Measurements from ENCODE around the gene NLK.

Gene NLK

DNA sequence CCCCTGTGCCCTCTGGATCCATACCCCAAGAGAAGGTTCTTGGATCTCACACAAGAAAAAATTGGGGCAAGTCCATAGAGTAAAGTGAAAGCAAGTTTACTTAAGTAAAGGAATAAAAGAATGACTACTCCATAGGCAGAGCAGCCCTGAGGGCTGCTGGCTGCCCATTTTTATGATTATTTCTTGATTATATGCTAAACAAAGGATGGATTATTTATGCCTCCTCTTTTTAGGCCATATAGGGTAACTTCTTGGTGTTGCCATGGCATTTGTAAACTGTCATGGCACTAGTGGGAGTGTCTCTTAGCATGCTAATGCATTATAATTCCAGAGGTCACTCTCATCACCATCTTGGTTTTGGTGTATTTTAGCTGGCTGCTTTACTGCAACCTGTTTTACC, 70.8 kb downstream of the NLK start:
- DNase-seq (ENCODE audit: low spot score), result no peak
- in situ Hi-C loops (cut with MboI; ENCODE audit: low pct_unique_long_range_greater_than_20kb, low sequenced_read_pairs, unreplicated experiment), result no loop called here
- no peak for TF ChIP-seq CTCF (IDR thresholded peaks at IDR 0.05; ENCODE audit: extremely low read depth, insufficient read depth, missing control alignments)

GRCh38 chr17:28115046-28115445, 72.6 kb downstream of the NLK start:
- no peak for DNase-seq (ENCODE audit: low spot score)
- TF ChIP-seq CTCF (IDR thresholded peaks at IDR 0.05; ENCODE audit: extremely low read depth, insufficient read depth, missing control alignments), result no peak
- in situ Hi-C loops (cut with MboI; ENCODE audit: low pct_unique_long_range_greater_than_20kb, low sequenced_read_pairs, unreplicated experiment), result no loop called here

DNA sequence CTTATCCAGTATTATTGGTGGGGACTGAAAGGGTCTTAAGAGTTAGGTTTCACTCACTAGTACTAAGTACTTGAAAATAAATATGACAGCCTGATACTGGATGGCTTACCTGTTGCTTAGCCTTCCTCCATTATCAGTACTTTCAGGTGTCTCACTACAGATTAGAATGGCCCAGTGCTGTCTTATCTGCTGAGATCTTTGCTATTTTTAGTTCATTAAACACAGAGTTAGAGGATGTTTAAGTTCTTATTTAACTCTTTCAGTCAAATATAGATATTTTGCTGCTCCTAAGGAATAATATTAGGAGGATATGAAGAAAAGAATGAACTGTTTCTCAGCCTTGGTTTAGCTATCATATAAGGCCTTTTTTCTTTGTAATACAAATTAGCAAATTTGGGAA, 74.8 kb downstream of the NLK start:
- TF ChIP-seq CTCF (IDR thresholded peaks at IDR 0.05; ENCODE audit: extremely low read depth, insufficient read depth, missing control alignments), result no peak

GRCh38 chr17:28118362-28118761, 75.9 kb downstream of the NLK start:
- in situ Hi-C loops (cut with MboI; ENCODE audit: low pct_unique_long_range_greater_than_20kb, low sequenced_read_pairs, unreplicated experiment), result no loop called here
- no peak for TF ChIP-seq CTCF (IDR thresholded peaks at IDR 0.05; ENCODE audit: extremely low read depth, insufficient read depth, missing control alignments)
- DNase-seq (ENCODE audit: low spot score), result no peak

More for the DNA sequence above, 74.8 kb downstream of the NLK start:
- no peak for DNase-seq (ENCODE audit: low spot score)
- in situ Hi-C loops (cut with MboI; ENCODE audit: low pct_unique_long_range_greater_than_20kb, low sequenced_read_pairs, unreplicated experiment), result no loop called here

DNA sequence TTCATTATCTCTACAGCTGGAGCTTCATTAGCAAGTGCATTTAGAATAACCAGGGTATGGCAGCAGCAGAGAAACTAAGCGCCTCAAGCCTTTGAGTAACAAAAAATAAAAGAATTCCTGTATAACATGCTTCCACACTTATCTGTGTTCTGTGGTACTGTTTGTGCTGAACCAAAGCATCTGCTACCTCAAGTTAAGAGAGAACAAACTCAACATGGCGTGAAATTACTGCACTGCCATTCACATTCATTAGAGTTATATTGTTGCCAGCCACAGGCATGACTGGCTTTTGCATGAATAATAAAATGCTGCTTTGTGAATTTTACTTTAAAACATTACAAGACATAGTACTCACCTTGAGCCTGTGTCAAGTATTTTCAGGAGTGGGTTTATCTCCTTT, 76.6 kb downstream of the NLK start:
- in situ Hi-C loops (cut with MboI; ENCODE audit: low pct_unique_long_range_greater_than_20kb, low sequenced_read_pairs, unreplicated experiment), result no loop called here
- TF ChIP-seq CTCF (IDR thresholded peaks at IDR 0.05; ENCODE audit: extremely low read depth, insufficient read depth, missing control alignments), result no peak
- DNase-seq (ENCODE audit: low spot score), result no peak

- in situ Hi-C loops (cut with MboI; ENCODE audit: low pct_unique_long_range_greater_than_20kb, low sequenced_read_pairs, unreplicated experiment), result no loop called here
- no peak for TF ChIP-seq CTCF (IDR thresholded peaks at IDR 0.05; ENCODE audit: extremely low read depth, insufficient read depth, missing control alignments)
- no peak for DNase-seq (ENCODE audit: low spot score)
Measured at GRCh38 chr17:28119560-28119959, 77.1 kb downstream of the NLK start.

- no peak for DNase-seq (ENCODE audit: low spot score)
- no peak for TF ChIP-seq CTCF (IDR thresholded peaks at IDR 0.05; ENCODE audit: extremely low read depth, insufficient read depth, missing control alignments)
- in situ Hi-C loops (cut with MboI; ENCODE audit: low pct_unique_long_range_greater_than_20kb, low sequenced_read_pairs, unreplicated experiment), result no loop called here
Measured at GRCh38 chr17:28120766-28121165, 78.3 kb downstream of the NLK start.
